Activated CD8-positive, alpha-beta T cell treated with anti-CD3 and anti-CD28 coated beads, Interleukin-2, amount 10 ng/mL, durations not matched to agents 7 days and 5 days (primary cell): Measurements from ENCODE around the gene KRT76. TPM values are rescaled to one million over a fixed set of nuclear protein-coding genes. Genes with fewer than 3 reads are reported as not detected.

ENCODE experiments used
- ATAC-seq: fragments of 150-1000 bp; cut with Tn5 transposase; one replicate; pipeline ENCODE4 v1.10.0; 2021; ENCODE audit warnings: moderate library complexity
- CTCF ChIA-PET: fragments of 350-600 bp; sonication (Branson Sonifier 250); formaldehyde crosslinking; loops from one replicate; lab custom pipeline; 2021; ENCODE audit warnings: antibody characterized with exemption; lab: Charles Lee
- POLR2A ChIA-PET: fragments of 350-600 bp; sonication (Branson Sonifier 250); formaldehyde crosslinking; loops from one replicate; lab custom pipeline; 2021; ENCODE audit warnings: antibody characterized with exemption; lab: Charles Lee
- DNase-seq: peaks from one replicate; pipeline ENCODE4 v3.0.0-alpha.2; 2020
- H3K27ac Mint-ChIP-seq: one replicate; pipeline ENCODE4 v1.8.0; 2021; ENCODE audit warnings: mild to moderate bottlenecking, mixed read lengths
- H3K27me3 Mint-ChIP-seq: one replicate; pipeline ENCODE4 v1.8.0; 2021; ENCODE audit warnings: low read depth, mixed read lengths
- H3K36me3 Mint-ChIP-seq: one replicate; pipeline ENCODE4 v1.8.0; 2021; ENCODE audit warnings: low read depth, mixed read lengths
- H3K4me1 Mint-ChIP-seq: one replicate; pipeline ENCODE4 v1.8.0; 2021; ENCODE audit warnings: low read depth, mixed read lengths
- H3K4me3 Mint-ChIP-seq: one replicate; pipeline ENCODE4 v1.8.0; 2021; ENCODE audit warnings: mild to moderate bottlenecking, mixed read lengths
- H3K9me3 Mint-ChIP-seq: one replicate; pipeline ENCODE4 v1.8.0; 2022; ENCODE audit warnings: mixed read lengths; ENCODE audit not compliant: insufficient read depth
- total RNA-seq, 2 experiments: library from RNA; stranded (reverse); gene quantifications; one replicate each; pipeline ENCODE4 v1.2.3, GENCODE V29; 2021

The KRT76 gene
- total RNA-seq, result not detected

GRCh38 chr12:52776913-52777395 is at the start of gene KRT76:
Gene KRT76, minus strand, starts transcription at chr12:52777345. Its CDS starts 54 bp downstream, at chr12:52777291.
- peaks cover 20% of the 10 kb centered on the region for H3K27me3 Mint-ChIP-seq
- DNase-seq (no peak), ATAC-seq (no peak)
- H3K27ac Mint-ChIP-seq, result no peak within 1 kb of the TSS
- no peaks in the 10 kb centered on the region for H3K36me3 Mint-ChIP-seq
- CTCF ChIA-PET, result interaction anchor here (1.9 kb wide), 1 partner anchor 191 kb away, joined by 4 read pairs; no protein-coding TSS in a partner anchor
- no peaks in the 10 kb centered on the region for H3K4me1 Mint-ChIP-seq
- POLR2A ChIA-PET, result no interaction called here
- no peak within 1 kb of the TSS for H3K4me3 Mint-ChIP-seq
- no peaks in the 10 kb centered on the region for H3K9me3 Mint-ChIP-seq

- H3K4me1 Mint-ChIP-seq, result peaks cover 8% of the 10 kb centered on the region
- no peaks in the 10 kb centered on the region for H3K9me3 Mint-ChIP-seq
- POLR2A ChIA-PET, result interaction anchor here (0.7 kb wide), 1 partner anchor 200 kb away, joined by 3 read pairs; no protein-coding TSS in a partner anchor
- no peak overlapping the region for H3K27ac Mint-ChIP-seq
- no peaks in the 10 kb centered on the region for H3K27me3 Mint-ChIP-seq
- no peak for ATAC-seq
- no peaks in the 10 kb centered on the region for H3K36me3 Mint-ChIP-seq
- no peak overlapping the region for H3K4me3 Mint-ChIP-seq
- CTCF ChIA-PET, result interaction anchor here (1.1 kb wide), 1 partner anchor 12 kb away, joined by 3 read pairs; no protein-coding TSS in a partner anchor
- DNase-seq, result no peak
Observed at GRCh38 chr12:52825961-52826360, 48.8 kb upstream of the KRT76 start.

GRCh38 chr12:52824741-52825410 is 47.7 kb upstream of the KRT76 start:
- Mint-ChIP-seq H3K4me3 (no peak overlapping the region), H3K9me3 (no peaks in the 10 kb centered on the region), H3K36me3 (no peaks in the 10 kb centered on the region), H3K27ac (no peak overlapping the region), H3K27me3 (peaks cover 4% of the 10 kb centered on the region), H3K4me1 (peaks cover 8% of the 10 kb centered on the region)
- ChIA-PET POLR2A (no interaction called here), CTCF (no interaction called here)
- no peak for DNase-seq
- ATAC-seq, result no peak

- Mint-ChIP-seq H3K9me3 (no peaks in the 10 kb centered on the region), H3K4me3 (no peak overlapping the region), H3K27ac (no peak overlapping the region), H3K27me3 (peaks cover 4% of the 10 kb centered on the region), H3K36me3 (no peaks in the 10 kb centered on the region), H3K4me1 (peaks cover 4% of the 10 kb centered on the region)
- ChIA-PET POLR2A (no interaction called here), CTCF (no interaction called here)
- ATAC-seq (no peak), DNase-seq (no peak)
Observed at GRCh38 chr12:52823761-52824450, 46.8 kb upstream of the KRT76 start.

GRCh38 chr12:52822771-52823510 is 45.8 kb upstream of the KRT76 start:
- Mint-ChIP-seq H3K27ac (no peak overlapping the region), H3K9me3 (no peaks in the 10 kb centered on the region), H3K4me3 (no peak overlapping the region), H3K4me1 (peaks cover 5% of the 10 kb centered on the region), H3K27me3 (peaks cover 4% of the 10 kb centered on the region), H3K36me3 (no peaks in the 10 kb centered on the region)
- ChIA-PET POLR2A (no interaction called here), CTCF (no interaction called here)
- DNase-seq (no peak), ATAC-seq (no peak)

- H3K27me3 Mint-ChIP-seq, result peaks cover 4% of the 10 kb centered on the region
- no peak overlapping the region for H3K27ac Mint-ChIP-seq
- H3K36me3 Mint-ChIP-seq, result no peaks in the 10 kb centered on the region
- ChIA-PET CTCF (no interaction called here), POLR2A (no interaction called here)
- peaks cover 14% of the 10 kb centered on the region for H3K4me1 Mint-ChIP-seq
- no peak for ATAC-seq
- DNase-seq, result no peak
- H3K9me3 Mint-ChIP-seq, result no peaks in the 10 kb centered on the region
- H3K4me3 Mint-ChIP-seq, result no peak overlapping the region
Observed at GRCh38 chr12:52821826-52822660, 44.9 kb upstream of the KRT76 start.

- peaks cover 15% of the 10 kb centered on the region for H3K4me1 Mint-ChIP-seq
- H3K27me3 Mint-ChIP-seq, result peaks cover 4% of the 10 kb centered on the region
- no peaks in the 10 kb centered on the region for H3K36me3 Mint-ChIP-seq
- ChIA-PET POLR2A (interaction anchor here (0.6 kb wide), 1 partner anchor 225 kb away, joined by 3 read pairs; no protein-coding TSS in a partner anchor), CTCF (no interaction called here)
- ATAC-seq (no peak), DNase-seq (no peak)
- H3K27ac Mint-ChIP-seq, result no peak overlapping the region
- H3K4me3 Mint-ChIP-seq, result no peak overlapping the region
- H3K9me3 Mint-ChIP-seq, result no peaks in the 10 kb centered on the region
Observed at GRCh38 chr12:52821071-52821730, 44.1 kb upstream of the KRT76 start.

GRCh38 chr12:52820521-52820920 is 43.4 kb upstream of the KRT76 start:
- DNase-seq (no peak), ATAC-seq (no peak)
- H3K9me3 Mint-ChIP-seq, result no peaks in the 10 kb centered on the region
- peaks cover 15% of the 10 kb centered on the region for H3K4me1 Mint-ChIP-seq
- ChIA-PET CTCF (interaction anchor here (0.9 to 1.3 kb wide), 4 partner anchors 13 to 160 kb away, joined by 3 to 5 read pairs (median 3); no protein-coding TSS in a partner anchor), POLR2A (interaction anchor here (0.6 kb wide), 1 partner anchor 226 kb away, joined by 3 read pairs; no protein-coding TSS in a partner anchor)
- peaks cover 4% of the 10 kb centered on the region for H3K27me3 Mint-ChIP-seq
- H3K27ac Mint-ChIP-seq, result no peak overlapping the region
- H3K4me3 Mint-ChIP-seq, result no peak overlapping the region
- H3K36me3 Mint-ChIP-seq, result no peaks in the 10 kb centered on the region

- CTCF ChIA-PET, result interaction anchor here (0.9 to 1.3 kb wide), 4 partner anchors 14 to 160 kb away, joined by 3 to 5 read pairs (median 3); no protein-coding TSS in a partner anchor
- Mint-ChIP-seq H3K4me1 (peaks cover 15% of the 10 kb centered on the region), H3K27me3 (peaks cover 4% of the 10 kb centered on the region), H3K9me3 (no peaks in the 10 kb centered on the region), H3K27ac (no peak overlapping the region), H3K36me3 (no peaks in the 10 kb centered on the region), H3K4me3 (no peak overlapping the region)
- DNase-seq (no peak), ATAC-seq (no peak)
- POLR2A ChIA-PET, result no interaction called here
Observed at GRCh38 chr12:52819731-52820510, 42.8 kb upstream of the KRT76 start.

GRCh38 chr12:52818887-52819420 is 41.8 kb upstream of the KRT76 start:
- POLR2A ChIA-PET, result no interaction called here
- no peak for ATAC-seq
- H3K4me1 Mint-ChIP-seq, result peaks cover 15% of the 10 kb centered on the region

More at GRCh38 chr12:52818887-52819420, 41.8 kb upstream of the KRT76 start:
- DNase-seq, result no peak
- H3K9me3 Mint-ChIP-seq, result no peaks in the 10 kb centered on the region
- no peak overlapping the region for H3K4me3 Mint-ChIP-seq
- H3K36me3 Mint-ChIP-seq, result no peaks in the 10 kb centered on the region
- H3K27ac Mint-ChIP-seq, result no peak overlapping the region
- CTCF ChIA-PET, result no interaction called here
- peaks cover 4% of the 10 kb centered on the region for H3K27me3 Mint-ChIP-seq
